Measurements from ENCODE around the gene SLC26A1. TPM values are rescaled to one million over a fixed set of nuclear protein-coding genes. Genes with fewer than 3 reads are reported as not detected.

Gene SLC26A1
- total RNA-seq, 1 experiment from 2014 or later, result 0.68 TPM

DNA sequence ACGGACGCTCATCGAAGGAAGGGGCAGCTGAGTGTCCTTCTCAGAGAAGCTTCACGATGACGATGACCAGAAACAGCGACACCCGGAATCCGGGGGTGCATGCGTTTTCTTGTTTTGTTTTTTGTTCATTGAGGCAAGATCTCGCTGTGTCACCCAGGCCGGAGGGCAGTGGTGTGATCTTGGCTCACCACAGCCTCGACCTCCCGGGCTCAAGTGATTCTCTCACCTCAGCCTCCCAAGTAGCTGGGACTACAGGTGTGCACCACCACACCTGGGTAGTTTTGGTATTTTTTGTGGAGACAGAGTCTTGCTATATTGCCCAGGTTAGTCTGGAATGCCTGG, 39.7 kb downstream of the SLC26A1 start:
- intact Hi-C loops (cut with micrococcal nuclease; ENCODE audit: unreplicated experiment), result no loop called here
- TF ChIP-seq, protein P1, sequence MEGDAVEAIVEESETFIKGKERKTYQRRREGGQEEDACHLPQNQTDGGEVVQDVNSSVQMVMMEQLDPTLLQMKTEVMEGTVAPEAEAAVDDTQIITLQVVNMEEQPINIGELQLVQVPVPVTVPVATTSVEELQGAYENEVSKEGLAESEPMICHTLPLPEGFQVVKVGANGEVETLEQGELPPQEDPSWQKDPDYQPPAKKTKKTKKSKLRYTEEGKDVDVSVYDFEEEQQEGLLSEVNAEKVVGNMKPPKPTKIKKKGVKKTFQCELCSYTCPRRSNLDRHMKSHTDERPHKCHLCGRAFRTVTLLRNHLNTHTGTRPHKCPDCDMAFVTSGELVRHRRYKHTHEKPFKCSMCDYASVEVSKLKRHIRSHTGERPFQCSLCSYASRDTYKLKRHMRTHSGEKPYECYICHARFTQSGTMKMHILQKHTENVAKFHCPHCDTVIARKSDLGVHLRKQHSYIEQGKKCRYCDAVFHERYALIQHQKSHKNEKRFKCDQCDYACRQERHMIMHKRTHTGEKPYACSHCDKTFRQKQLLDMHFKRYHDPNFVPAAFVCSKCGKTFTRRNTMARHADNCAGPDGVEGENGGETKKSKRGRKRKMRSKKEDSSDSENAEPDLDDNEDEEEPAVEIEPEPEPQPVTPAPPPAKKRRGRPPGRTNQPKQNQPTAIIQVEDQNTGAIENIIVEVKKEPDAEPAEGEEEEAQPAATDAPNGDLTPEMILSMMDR (IDR thresholded peaks at IDR 0.05; ENCODE audit: unreplicated experiment), result no peak
- H3K9me3 Mint-ChIP-seq (ENCODE audit: low read depth, unreplicated experiment), result no peaks in the 10 kb centered on the region
- no TSS peak for BruUV-seq (replicated peaks)
- no peak overlapping the region for H3K27ac Mint-ChIP-seq (ENCODE audit: unreplicated experiment)
- H3K4me3 Mint-ChIP-seq (ENCODE audit: low read depth, unreplicated experiment), result no peak overlapping the region
- DNase-seq, result no peak
- CTCF ChIA-PET, result no interaction called here
- H3K27me3 Mint-ChIP-seq (ENCODE audit: unreplicated experiment), result no peaks in the 10 kb centered on the region
- no peaks in the 10 kb centered on the region for H3K4me1 Mint-ChIP-seq (ENCODE audit: low read depth, unreplicated experiment)
- H3K36me3 Mint-ChIP-seq (ENCODE audit: insufficient read depth, unreplicated experiment), result peaks cover 2% of the 10 kb centered on the region

DNA sequence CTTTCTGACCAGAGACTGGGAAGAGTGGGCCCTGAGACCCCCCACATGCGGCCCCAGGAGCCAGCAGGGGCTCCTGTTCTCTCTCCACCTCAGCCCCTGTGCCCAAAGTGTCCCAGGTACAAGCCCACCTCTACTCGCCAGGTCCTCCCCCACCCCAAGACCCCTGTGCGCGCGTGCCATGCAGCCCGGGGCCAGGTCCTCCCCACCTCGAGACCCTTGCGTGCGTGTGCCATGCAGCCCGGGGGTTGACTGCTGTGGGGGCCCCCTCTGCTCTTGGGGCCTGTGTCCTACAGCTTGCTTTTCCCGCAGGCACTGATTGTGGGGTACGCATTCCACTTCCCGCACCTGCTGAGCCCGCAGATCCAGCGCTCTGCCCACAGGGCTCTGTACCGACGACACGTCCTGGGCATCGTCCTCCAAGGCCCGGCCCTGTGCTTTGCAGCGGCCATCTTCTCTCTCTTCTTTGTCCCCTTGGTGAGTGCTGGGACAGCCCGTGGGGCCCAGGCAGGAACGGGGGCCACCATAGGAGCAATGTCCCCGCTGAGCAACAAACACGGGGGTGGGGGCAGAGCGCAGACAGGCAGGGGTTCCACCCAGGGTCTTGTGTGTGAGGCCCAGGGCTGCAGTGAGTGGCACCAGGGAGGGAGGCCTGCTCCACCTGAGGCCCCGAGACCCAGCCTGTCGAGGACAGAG, 40.2 kb downstream of the SLC26A1 start:
- Mint-ChIP-seq H3K9me3 (ENCODE audit: low read depth, unreplicated experiment) (no peaks in the 10 kb centered on the region), H3K36me3 (ENCODE audit: insufficient read depth, unreplicated experiment) (no peaks in the 10 kb centered on the region), H3K27me3 (ENCODE audit: unreplicated experiment) (no peaks in the 10 kb centered on the region), H3K4me3 (ENCODE audit: low read depth, unreplicated experiment) (no peak overlapping the region), H3K4me1 (ENCODE audit: low read depth, unreplicated experiment) (no peaks in the 10 kb centered on the region), H3K27ac (ENCODE audit: unreplicated experiment) (no peak overlapping the region)
- no peak for DNase-seq
- no TSS peak for BruUV-seq (replicated peaks)
- CTCF ChIA-PET, result no interaction called here
- intact Hi-C loops (cut with micrococcal nuclease; ENCODE audit: unreplicated experiment), result no loop called here
- TF ChIP-seq, protein P1 (IDR thresholded peaks at IDR 0.05; ENCODE audit: unreplicated experiment), result no peak

DNA sequence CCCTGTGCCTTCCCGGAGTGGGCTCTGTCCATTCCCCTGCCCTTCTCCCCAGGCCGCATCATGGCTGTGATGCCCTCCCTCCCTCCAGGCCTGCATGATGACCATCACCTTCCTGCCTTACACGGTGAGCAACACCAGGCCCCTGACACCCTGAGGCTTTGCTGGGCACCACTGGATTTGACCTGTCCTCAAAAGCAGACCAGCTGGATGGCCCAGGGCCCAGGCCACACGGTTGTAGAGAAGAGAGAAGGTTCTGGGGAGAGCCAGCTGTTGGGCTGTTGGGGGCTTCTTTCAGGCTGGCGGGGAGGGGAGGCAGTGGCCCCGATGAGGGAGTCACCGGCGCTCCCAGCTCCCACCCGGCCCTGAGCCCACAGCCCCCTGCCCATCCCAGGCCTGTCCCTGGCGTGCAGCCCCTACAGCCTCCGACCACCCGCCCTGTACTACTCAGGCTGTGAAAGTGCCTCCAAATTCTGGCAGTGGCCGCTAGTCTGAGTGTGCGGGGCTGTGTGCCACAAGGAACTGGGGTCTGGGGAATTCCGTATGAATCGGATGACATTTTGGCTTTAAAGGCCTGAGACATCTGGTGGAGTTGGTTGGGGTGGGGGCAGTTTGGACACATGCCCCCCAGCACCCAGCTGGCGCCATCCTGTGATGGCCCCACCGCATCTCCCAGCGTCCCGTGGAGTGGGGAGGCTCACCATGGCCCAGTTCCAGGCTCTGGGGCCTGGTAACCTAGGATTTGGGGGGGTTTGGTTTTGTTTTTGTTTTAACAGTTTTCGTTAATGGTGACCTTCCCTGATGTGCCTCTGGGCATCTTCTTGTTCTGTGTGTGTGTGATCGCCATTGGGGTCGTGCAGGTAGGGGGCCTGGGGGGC, 41.4 kb downstream of the SLC26A1 start:
- intact Hi-C loops (cut with micrococcal nuclease; ENCODE audit: unreplicated experiment), result no loop called here
- TF ChIP-seq, protein P1 (IDR thresholded peaks at IDR 0.05; ENCODE audit: unreplicated experiment), result no peak
- Mint-ChIP-seq H3K27ac (ENCODE audit: unreplicated experiment) (no peak overlapping the region), H3K4me1 (ENCODE audit: low read depth, unreplicated experiment) (no peaks in the 10 kb centered on the region), H3K9me3 (ENCODE audit: low read depth, unreplicated experiment) (no peaks in the 10 kb centered on the region), H3K4me3 (ENCODE audit: low read depth, unreplicated experiment) (no peak overlapping the region), H3K27me3 (ENCODE audit: unreplicated experiment) (no peaks in the 10 kb centered on the region), H3K36me3 (ENCODE audit: insufficient read depth, unreplicated experiment) (no peaks in the 10 kb centered on the region)
- no peak for DNase-seq
- CTCF ChIA-PET, result no interaction called here
- BruUV-seq (replicated peaks), result no TSS peak

DNA sequence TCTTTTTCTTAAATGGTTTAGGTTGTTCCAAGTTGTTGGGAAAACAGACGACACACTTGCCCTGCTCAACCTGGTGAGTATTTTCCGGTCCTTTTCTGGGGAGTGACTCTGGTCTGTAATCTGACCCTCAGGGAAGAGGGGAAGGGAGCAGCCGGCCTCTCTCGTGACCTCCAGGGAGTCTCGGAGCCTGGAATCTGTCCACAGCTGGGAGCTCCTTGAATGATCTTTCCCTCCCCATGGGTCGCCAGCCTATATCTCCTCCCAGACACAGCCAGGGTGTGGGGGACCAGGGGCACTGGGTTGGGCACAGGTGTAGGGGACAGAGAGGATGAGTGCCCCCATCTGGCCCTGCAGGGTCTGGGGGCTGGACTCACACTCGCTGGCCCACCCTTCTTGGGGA, 42.0 kb downstream of the SLC26A1 start:
- no peak overlapping the region for H3K27ac Mint-ChIP-seq (ENCODE audit: unreplicated experiment)
- H3K9me3 Mint-ChIP-seq (ENCODE audit: low read depth, unreplicated experiment), result no peaks in the 10 kb centered on the region
- DNase-seq, result no peak
- BruUV-seq (replicated peaks), result no TSS peak
- no peaks in the 10 kb centered on the region for H3K36me3 Mint-ChIP-seq (ENCODE audit: insufficient read depth, unreplicated experiment)
- no peaks in the 10 kb centered on the region for H3K4me1 Mint-ChIP-seq (ENCODE audit: low read depth, unreplicated experiment)
- no peak overlapping the region for H3K4me3 Mint-ChIP-seq (ENCODE audit: low read depth, unreplicated experiment)
- CTCF ChIA-PET, result no interaction called here
- TF ChIP-seq, protein P1 (IDR thresholded peaks at IDR 0.05; ENCODE audit: unreplicated experiment), result no peak
- no peaks in the 10 kb centered on the region for H3K27me3 Mint-ChIP-seq (ENCODE audit: unreplicated experiment)
- intact Hi-C loops (cut with micrococcal nuclease; ENCODE audit: unreplicated experiment), result no loop called here

Measured in Calu3 (cell line).